Peyer's patch (tissue), 4 donors: ENCODE data around the gene NGEF.

Experiments used
- CTCF ChIP-seq, 6 experiments: fragments of 450-650 bp in 4 of 6; fragments of 200-600 bp in 2 of 6; sonication (generic) in 1 of 6; IDR thresholded peaks; one replicate each; pipeline ENCODE4 v1.5.1; 2017 to 2019; ENCODE audit warnings: antibody characterized with exemption in 6 of 6, mild to moderate bottlenecking in 3 of 6, moderate library complexity in 1 of 6
- POLR2A ChIP-seq, 2 donors: fragments of 450-650 bp; IDR thresholded peaks; one replicate each; pipeline ENCODE4 v1.5.1; 2017; ENCODE audit warnings: antibody characterized with exemption in 2 of 2, mild to moderate bottlenecking in 2 of 2, moderate library complexity in 2 of 2

DNA sequence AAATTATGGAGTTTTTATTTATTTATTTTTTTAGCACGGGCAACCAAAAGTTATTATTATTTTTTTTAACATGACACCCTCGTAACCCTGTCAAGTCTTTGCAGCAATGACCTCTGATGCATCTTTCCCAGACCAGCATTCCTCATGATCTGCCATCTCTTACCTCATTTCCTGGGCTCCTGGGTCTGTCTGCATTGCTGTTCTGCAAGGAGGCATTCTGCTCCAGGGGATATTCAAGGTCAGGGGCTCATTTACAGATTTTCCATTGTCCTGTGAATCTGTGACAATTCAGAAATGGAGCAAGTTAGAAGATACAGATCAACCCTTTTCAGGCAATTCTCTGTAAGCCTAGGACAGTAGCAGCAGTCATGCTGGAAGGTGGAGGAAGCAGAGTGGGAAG, 43.0 kb downstream of the NGEF start:
- TF ChIP-seq CTCF (IDR thresholded peaks at IDR 0.05) (no peak), POLR2A (IDR thresholded peaks at IDR 0.05) (no peak)
